B cell (primary cell): ENCODE data around the gene ZDHHC20.

Source experiments
- EZH2 ChIP-seq: IDR thresholded peaks from 2 replicates; pipeline ENCODE4 v1.6.1; 2012; ENCODE audit warnings: borderline replicate concordance, low read depth, mild to moderate bottlenecking, moderate library complexity, low read length; ENCODE audit not compliant: insufficient read depth, poor library complexity, severe bottlenecking
- TF ChIP-seq, protein P1 (sequence below): fragments of 200-600 bp; IDR thresholded peaks from one replicate; pipeline ENCODE4 v1.8.0; 2022; ENCODE audit warnings: antibody characterized with exemption, mild to moderate bottlenecking

DNA sequence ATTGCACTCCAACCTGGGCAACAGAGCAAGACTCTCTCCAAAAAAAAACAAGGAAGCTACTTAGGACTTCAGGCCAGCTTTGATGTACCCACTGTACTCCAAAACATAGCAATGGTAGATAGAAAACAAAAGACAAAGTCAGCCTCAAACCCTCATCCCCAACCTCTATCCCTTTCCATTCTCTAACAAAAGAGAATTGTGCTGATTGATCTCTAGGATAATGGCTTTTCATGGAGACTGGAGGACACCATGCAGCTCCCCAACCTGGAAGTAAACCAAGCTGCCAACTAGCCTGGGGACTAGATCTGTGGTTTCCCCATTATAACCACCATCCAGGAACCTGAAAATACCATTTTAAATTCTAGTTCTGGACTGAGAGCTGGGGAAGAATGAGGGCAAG lies 4.3 kb upstream of the ZDHHC20 start:
- TF ChIP-seq, protein P1, sequence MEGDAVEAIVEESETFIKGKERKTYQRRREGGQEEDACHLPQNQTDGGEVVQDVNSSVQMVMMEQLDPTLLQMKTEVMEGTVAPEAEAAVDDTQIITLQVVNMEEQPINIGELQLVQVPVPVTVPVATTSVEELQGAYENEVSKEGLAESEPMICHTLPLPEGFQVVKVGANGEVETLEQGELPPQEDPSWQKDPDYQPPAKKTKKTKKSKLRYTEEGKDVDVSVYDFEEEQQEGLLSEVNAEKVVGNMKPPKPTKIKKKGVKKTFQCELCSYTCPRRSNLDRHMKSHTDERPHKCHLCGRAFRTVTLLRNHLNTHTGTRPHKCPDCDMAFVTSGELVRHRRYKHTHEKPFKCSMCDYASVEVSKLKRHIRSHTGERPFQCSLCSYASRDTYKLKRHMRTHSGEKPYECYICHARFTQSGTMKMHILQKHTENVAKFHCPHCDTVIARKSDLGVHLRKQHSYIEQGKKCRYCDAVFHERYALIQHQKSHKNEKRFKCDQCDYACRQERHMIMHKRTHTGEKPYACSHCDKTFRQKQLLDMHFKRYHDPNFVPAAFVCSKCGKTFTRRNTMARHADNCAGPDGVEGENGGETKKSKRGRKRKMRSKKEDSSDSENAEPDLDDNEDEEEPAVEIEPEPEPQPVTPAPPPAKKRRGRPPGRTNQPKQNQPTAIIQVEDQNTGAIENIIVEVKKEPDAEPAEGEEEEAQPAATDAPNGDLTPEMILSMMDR: no peak
- no peak for TF ChIP-seq EZH2
